GM23248 (cell line): Measurements from ENCODE around the gene CCDC102B. TPM values are rescaled to one million over a fixed set of nuclear protein-coding genes. Genes with fewer than 3 reads are reported as not detected.

Source experiments
- DNase-seq: peaks from one replicate; pipeline ENCODE4 v3.0.0-alpha.2; 2015
- H2AFZ ChIP-seq: fragments of 200-600 bp; sonication (generic); 2 replicates; pipeline ENCODE4 v1.6.1; 2016; ENCODE audit warnings: antibody characterized with exemption
- H3F3A ChIP-seq: fragments of 200-600 bp; sonication (generic); 2 replicates; pipeline ENCODE4 v1.6.1; 2016; ENCODE audit warnings: mild to moderate bottlenecking, antibody characterized with exemption, mixed run types; ENCODE audit not compliant: insufficient read depth
- H3K27ac ChIP-seq: fragments of 200-600 bp; sonication (generic); 2 replicates; pipeline ENCODE4 v1.5.1; 2016; ENCODE audit warnings: mild to moderate bottlenecking
- H3K27me3 ChIP-seq: fragments of 200-600 bp; sonication (generic); replicated peaks from 2 replicates; pipeline ENCODE4 v1.6.1; 2016; ENCODE audit warnings: mild to moderate bottlenecking; ENCODE audit not compliant: insufficient read depth
- H3K36me3 ChIP-seq: fragments of 200-600 bp; sonication (generic); 2 replicates; pipeline ENCODE4 v1.6.1; 2016; ENCODE audit warnings: low read depth, mild to moderate bottlenecking
- H3K4me1 ChIP-seq: fragments of 200-600 bp; sonication (generic); 2 replicates; pipeline ENCODE4 v1.6.1; 2016; ENCODE audit warnings: mild to moderate bottlenecking; ENCODE audit not compliant: insufficient read depth
- H3K4me2 ChIP-seq: fragments of 200-600 bp; sonication (generic); one replicate; pipeline ENCODE4 v1.6.1; 2016; ENCODE audit warnings: mild to moderate bottlenecking; ENCODE audit not compliant: unreplicated experiment
- H3K4me3 ChIP-seq: fragments of 200-600 bp; sonication (generic); 2 replicates; pipeline ENCODE4 v1.5.1; 2016; ENCODE audit warnings: mild to moderate bottlenecking
- H3K79me2 ChIP-seq: fragments of 200-600 bp; sonication (generic); 2 replicates; pipeline ENCODE4 v1.6.1; 2016; ENCODE audit warnings: mild to moderate bottlenecking; ENCODE audit not compliant: insufficient read depth
- H3K9ac ChIP-seq: fragments of 200-600 bp; sonication (generic); 2 replicates; pipeline ENCODE4 v1.6.1; 2016; ENCODE audit warnings: mild to moderate bottlenecking
- H3K9me2 ChIP-seq: fragments of 200-600 bp; sonication (generic); 2 replicates; pipeline ENCODE4 v1.6.1; 2016; ENCODE audit warnings: mixed run types, mild to moderate bottlenecking, moderate library complexity; ENCODE audit not compliant: insufficient read depth
- H3K9me3 ChIP-seq: fragments of 200-600 bp; sonication (generic); one replicate; pipeline ENCODE4 v1.6.1; 2017; ENCODE audit warnings: low read depth
- H4K20me1 ChIP-seq: fragments of 200-600 bp; sonication (generic); 2 replicates; pipeline ENCODE4 v1.6.0; 2016; ENCODE audit not compliant: insufficient read depth
- EZH2 ChIP-seq: fragments of 200-600 bp; sonication (generic); IDR thresholded peaks from 2 replicates; pipeline ENCODE4 v1.6.1; 2018; ENCODE audit warnings: antibody characterized with exemption, mild to moderate bottlenecking; ENCODE audit not compliant: insufficient read depth, poor library complexity, severe bottlenecking
- EZH2phosphoT487 ChIP-seq: fragments of 200-600 bp; sonication (generic); IDR thresholded peaks from 2 replicates; pipeline ENCODE4 v1.6.1; 2018; ENCODE audit warnings: antibody characterized with exemption, moderate library complexity, mild to moderate bottlenecking, low read depth; ENCODE audit not compliant: insufficient read depth
- WGBS, 2 experiments: methylation state at CpG; one replicate each; pipeline ENCODE4 v1.1.6; 2015 to 2017; ENCODE audit warnings: low lambda C conversion rate in 2 of 2, low coverage in 1 of 2; ENCODE audit errors: missing lambda C conversion rate in 2 of 2; 5-methylcytosine and 5-hydroxymethylcytosine counted together
- in situ Hi-C: fragments of 300-500 bp; cut with MboI; formaldehyde crosslinking; loops from 2 replicates; pipeline ENCODE4 v1.15.0; 2020
- polyA plus RNA-seq: library from polyadenylated mRNA; unstranded; fragments of >200 nt; fragmentation: Nextera tagmentation; extraction: Ambion mirVana; gene quantifications from 2 replicates; pipeline ENCODE4 v1.2.1, GENCODE V29; 2016
- total RNA-seq: library from RNA; depleted of rRNA; stranded (reverse); fragments of >200 nt; shearing (Covaris generic); gene quantifications from 2 replicates; pipeline ENCODE4 v1.2.3, GENCODE V29; 2014

The CCDC102B gene
- total and polyA plus RNA-seq, 2 experiments from 2014 or later: 1.7 to 3.2 TPM

- WGBS, 2 experiments: 55 to 58% methylated on average over 3 of the region's 3 CpGs
- H3K4me3 ChIP-seq: no peak overlapping the region
- no peak overlapping the region for H3K9ac ChIP-seq
- no peaks in the 10 kb centered on the region for H4K20me1 ChIP-seq
- H3K36me3 ChIP-seq: no peaks in the 10 kb centered on the region
- no peaks in the 10 kb centered on the region for H3F3A ChIP-seq
- H3K79me2 ChIP-seq: no peaks in the 10 kb centered on the region
- no peak overlapping the region for H3K4me2 ChIP-seq
- in situ Hi-C loops: loop anchor here (10.0 kb wide), 1 partner anchor 1247 kb away; no protein-coding TSS in a partner anchor
- TF ChIP-seq EZH2: no peak
- TF ChIP-seq EZH2phosphoT487: no peak
- no peaks in the 10 kb centered on the region for H3K27me3 ChIP-seq
- H2AFZ ChIP-seq: no peak overlapping the region
- no peaks in the 10 kb centered on the region for H3K4me1 ChIP-seq
- H3K9me3 ChIP-seq: no peaks in the 10 kb centered on the region
- no peak overlapping the region for H3K27ac ChIP-seq
- DNase-seq: peak; percentile 57
- H3K9me2 ChIP-seq: no peaks in the 10 kb centered on the region
Observed at GRCh38 chr18:68847219-68847837, 49.4 kb downstream of the CCDC102B start.

- H3K4me3 ChIP-seq: no peak overlapping the region
- in situ Hi-C loops: loop anchor here (10.0 kb wide), 1 partner anchor 1247 kb away; no protein-coding TSS in a partner anchor
- H3K27ac ChIP-seq: no peak overlapping the region
- H3K9ac ChIP-seq: no peak overlapping the region
- no peaks in the 10 kb centered on the region for H3K4me1 ChIP-seq
- TF ChIP-seq EZH2phosphoT487: no peak
- TF ChIP-seq EZH2: no peak
- H3K79me2 ChIP-seq: no peaks in the 10 kb centered on the region
- no peaks in the 10 kb centered on the region for H4K20me1 ChIP-seq
- no peaks in the 10 kb centered on the region for H3K36me3 ChIP-seq
- no peaks in the 10 kb centered on the region for H3F3A ChIP-seq
- H3K4me2 ChIP-seq: no peak overlapping the region
- no peak for DNase-seq
- no peaks in the 10 kb centered on the region for H3K9me2 ChIP-seq
- peak overlapping the region; percentile 32; the same call in 1 of the 2 replicates for H2AFZ ChIP-seq
- H3K27me3 ChIP-seq: no peaks in the 10 kb centered on the region
- WGBS, 2 experiments: 80 to 91% methylated on average over 1 of the region's 1 CpG
- no peaks in the 10 kb centered on the region for H3K9me3 ChIP-seq
Observed at GRCh38 chr18:68848242-68848641, 50.4 kb downstream of the CCDC102B start.

GRCh38 chr18:68854786-68855391 lies 57.0 kb downstream of the CCDC102B start:
- WGBS, 2 experiments: 70 to 78% methylated on average over 4 of the region's 4 CpGs
- no peak overlapping the region for H3K9ac ChIP-seq
- in situ Hi-C loops: no loop called here

GRCh38 chr18:68855491-68855890 lies 57.6 kb downstream of the CCDC102B start:
- Histone ChIP-seq H3K9ac (no peak overlapping the region), H4K20me1 (no peaks in the 10 kb centered on the region), H3K9me2 (no peaks in the 10 kb centered on the region), H3K4me2 (no peak overlapping the region), H3F3A (no peaks in the 10 kb centered on the region), H3K4me3 (no peak overlapping the region), H2AFZ (no peak overlapping the region), H3K79me2 (no peaks in the 10 kb centered on the region), H3K9me3 (no peaks in the 10 kb centered on the region), H3K4me1 (no peaks in the 10 kb centered on the region), H3K27me3 (no peaks in the 10 kb centered on the region), H3K27ac (no peak overlapping the region), H3K36me3 (no peaks in the 10 kb centered on the region)
- no peak for TF ChIP-seq EZH2
- TF ChIP-seq EZH2phosphoT487: no peak
- DNase-seq: no peak
- in situ Hi-C loops: no loop called here

More at GRCh38 chr18:68854786-68855391, 57.0 kb downstream of the CCDC102B start:
- TF ChIP-seq EZH2phosphoT487 (no peak), EZH2 (no peak)
- no peaks in the 10 kb centered on the region for H4K20me1 ChIP-seq
- H2AFZ ChIP-seq: no peak overlapping the region
- DNase-seq: no peak
- H3K4me3 ChIP-seq: no peak overlapping the region
- H3K27ac ChIP-seq: no peak overlapping the region
- H3K9me3 ChIP-seq: no peaks in the 10 kb centered on the region
- H3K4me2 ChIP-seq: no peak overlapping the region
- H3K36me3 ChIP-seq: no peaks in the 10 kb centered on the region
- no peaks in the 10 kb centered on the region for H3K27me3 ChIP-seq
- H3K79me2 ChIP-seq: no peaks in the 10 kb centered on the region
- H3K9me2 ChIP-seq: no peaks in the 10 kb centered on the region
- H3F3A ChIP-seq: no peaks in the 10 kb centered on the region
- H3K4me1 ChIP-seq: no peaks in the 10 kb centered on the region
